HG03575 (cell line): ENCODE results near the gene CES1.
A peak's percentile ranks its signal among the peaks of the same experiment; 100 is the strongest.
"Not testable (repeated sequence)": the region's sequence is repeated elsewhere in the genome, so short reads cannot be mapped to it uniquely, and the experiment has no call there.

Source experiments
- ATAC-seq: cut with Tn5 transposase; IDR thresholded peaks from one replicate; pipeline ENCODE4 v1.9.1; 2021; ENCODE audit not compliant: unreplicated experiment, insufficient number of reproducible peaks, low FRiP score; ENCODE audit errors: extremely low read depth

The CES1 gene

DNA sequence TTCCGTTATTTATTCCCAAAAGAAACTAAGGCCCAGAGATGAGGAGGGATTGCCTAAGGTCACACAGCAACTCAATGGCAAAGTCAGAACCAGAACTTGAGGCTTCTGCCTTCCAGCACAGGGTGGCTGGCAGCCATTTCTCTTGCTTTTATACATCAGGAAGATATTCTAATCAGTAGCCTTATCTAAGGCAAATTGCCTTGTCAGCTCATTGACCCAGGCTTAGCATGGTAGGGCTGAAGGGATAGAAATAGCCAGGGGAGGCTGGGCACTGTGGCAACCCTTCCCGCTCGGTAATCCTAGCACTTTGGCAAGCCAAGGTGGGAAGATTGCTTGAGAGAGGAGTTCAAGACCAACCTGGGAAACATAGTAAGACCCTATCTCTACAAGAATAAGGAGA lies 2.3 kb upstream of the CES1 start:
- not testable (repeated sequence) for ATAC-seq

DNA sequence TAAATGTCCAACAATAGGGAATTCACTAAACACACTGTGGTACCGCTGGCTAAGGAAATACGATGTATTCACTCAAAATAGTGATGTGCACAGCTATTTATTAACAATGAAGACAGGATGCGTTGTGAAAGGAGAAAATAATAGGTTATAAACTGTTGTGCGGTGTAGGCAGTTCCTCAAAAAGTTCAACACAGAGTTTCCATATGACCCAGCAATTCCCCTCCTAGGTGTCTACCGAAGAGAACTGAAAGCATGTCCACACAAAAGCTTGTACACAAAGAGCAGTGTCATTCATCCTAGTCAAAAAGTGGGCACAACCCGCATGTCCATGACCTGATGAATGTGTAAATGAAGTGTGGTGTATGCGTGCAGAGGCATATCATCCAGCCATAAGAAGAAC lies 1.2 kb upstream of the CES1 start:
- ATAC-seq = peak; percentile 61

DNA sequence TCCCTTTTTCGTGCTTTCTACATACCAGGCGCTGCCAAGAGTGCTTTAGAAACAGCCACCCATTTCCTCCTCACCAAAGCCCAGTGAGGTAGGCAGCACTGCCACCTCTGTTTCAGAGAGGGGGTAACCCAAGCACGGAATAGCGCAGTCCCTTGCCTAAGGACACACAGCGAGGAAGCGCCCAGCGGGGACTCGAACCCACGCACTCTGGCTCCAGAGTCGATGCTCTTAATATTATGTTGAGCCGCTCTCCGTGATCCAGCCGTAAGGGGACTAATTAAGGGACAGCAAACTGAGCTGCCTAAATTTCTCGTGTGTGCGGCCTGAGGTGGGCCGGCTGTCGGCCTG lies 497 bp downstream of the CES1 start:
- ATAC-seq = no peak

DNA sequence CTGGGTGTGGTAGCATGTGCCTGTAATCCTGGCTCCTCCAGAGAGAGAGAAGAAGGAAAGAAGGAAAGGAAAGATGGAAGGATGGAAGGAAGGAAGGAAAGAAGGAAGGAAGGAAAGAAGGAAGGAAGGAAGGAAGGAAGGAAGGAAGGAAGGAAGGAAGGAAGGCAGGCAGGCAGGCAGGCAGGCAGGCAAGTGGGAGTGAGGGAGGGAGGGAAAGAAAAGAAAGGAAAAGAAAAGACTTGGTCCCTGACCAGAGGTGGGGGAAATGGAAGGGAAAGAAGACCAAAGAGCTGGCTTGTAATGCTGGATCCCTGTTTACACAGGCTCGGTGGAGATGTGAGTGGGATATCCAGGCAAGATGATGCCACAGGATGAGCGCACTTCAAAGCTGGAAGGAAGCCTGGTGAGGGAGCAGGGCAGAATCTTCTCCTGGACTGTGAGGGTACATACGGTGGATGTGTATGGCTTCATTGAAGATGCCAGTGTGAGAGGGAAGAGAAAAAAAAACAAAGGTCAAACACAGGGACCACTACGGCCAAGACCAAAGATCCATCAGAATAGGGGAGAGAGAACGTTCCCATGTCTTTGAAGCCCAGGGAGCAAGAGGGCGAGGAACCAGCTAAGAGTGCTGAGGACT lies 2.1 kb downstream of the CES1 start:
- ATAC-seq = no peak

- not testable (repeated sequence) for ATAC-seq
These were observed 3.7 kb downstream of the CES1 start for GRCh38 chr16:55829232-55829631.

DNA sequence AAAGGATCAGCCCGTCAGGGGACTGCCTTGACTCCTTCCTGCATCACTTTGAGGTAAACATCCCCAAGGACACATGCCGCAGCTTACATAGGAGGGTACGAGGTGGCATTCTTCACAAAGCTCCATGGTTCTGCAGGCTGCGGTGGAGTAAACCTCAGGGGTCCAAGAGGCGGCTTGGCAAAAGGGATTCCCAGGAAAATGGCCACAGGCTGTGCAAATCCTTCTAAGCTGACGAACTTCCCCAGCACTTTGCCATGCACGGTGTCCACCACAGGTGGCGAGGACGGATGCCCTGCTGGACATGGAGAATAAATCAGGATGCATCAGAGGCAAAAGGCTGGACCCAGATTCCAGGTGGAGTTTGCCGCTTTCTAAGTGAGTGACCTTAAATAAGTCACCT lies 4.2 kb downstream of the CES1 start:
- ATAC-seq = no peak

GRCh38 chr16:55825115-55825728 lies 7.7 kb downstream of the CES1 start:
- no peak for ATAC-seq

GRCh38 chr16:55824473-55825000 lies 8.4 kb downstream of the CES1 start:
- no peak for ATAC-seq

- no peak for ATAC-seq
These were observed 10.6 kb downstream of the CES1 start for GRCh38 chr16:55822280-55822810.

DNA sequence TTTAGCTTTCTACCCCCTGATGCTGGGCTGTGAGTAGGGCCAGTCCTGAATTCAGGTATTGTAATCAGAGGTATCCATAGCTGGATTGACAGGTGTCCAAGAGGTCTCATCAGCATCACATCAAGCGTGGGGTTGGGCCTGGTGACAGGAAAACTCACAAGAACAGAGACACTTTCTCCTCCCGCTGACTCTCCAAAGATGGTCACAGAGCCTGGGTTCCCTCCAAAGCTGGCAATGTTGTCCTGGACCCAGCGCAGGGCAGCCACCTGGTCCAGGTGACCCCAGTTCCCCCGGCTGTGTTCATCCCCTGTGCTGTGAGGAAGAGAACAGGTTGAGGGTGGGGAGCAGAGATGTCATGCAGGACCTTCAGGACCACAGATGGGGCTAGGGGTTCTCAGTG lies 11.7 kb downstream of the CES1 start:
- no peak for ATAC-seq

GRCh38 chr16:55820615-55821014 lies 12.3 kb downstream of the CES1 start:
- ATAC-seq = no peak

DNA sequence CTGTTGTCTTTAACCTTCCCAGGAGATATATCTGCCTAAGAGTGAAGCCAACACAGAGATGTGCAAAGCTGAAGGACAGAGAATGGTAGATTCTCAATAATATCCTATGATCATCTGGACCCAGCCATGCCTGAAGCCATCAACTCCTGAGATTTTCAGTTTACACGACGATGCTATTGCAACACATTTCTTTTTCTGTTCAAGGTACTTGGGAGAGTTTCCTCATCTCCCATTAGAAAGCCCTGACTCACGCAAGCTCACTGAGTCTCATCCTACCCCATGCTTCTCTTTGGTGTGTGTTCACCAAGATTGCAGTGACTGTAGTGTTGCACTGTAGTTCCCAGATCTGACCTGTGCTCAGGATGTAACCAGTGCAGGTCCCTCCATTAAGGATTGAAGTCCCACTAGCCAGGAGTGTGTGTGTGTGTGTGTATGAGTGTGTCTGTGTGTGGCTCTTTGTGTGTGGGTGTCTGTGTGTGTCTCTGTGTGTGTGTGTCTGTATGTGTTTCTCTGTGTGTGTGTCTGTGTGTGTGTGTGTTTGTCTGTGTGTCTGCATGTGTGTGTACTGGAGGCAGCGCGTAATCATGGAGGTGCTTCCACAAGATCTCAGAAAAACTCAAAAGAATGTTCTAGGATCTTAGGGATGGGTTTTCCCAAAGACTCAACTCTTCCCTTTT lies 15.5 kb downstream of the CES1 start:
- ATAC-seq = no peak

GRCh38 chr16:55816222-55816621 lies 16.7 kb downstream of the CES1 start:
- not testable (repeated sequence) for ATAC-seq

- ATAC-seq = no peak
These were observed 17.6 kb downstream of the CES1 start for GRCh38 chr16:55815320-55815719.

DNA sequence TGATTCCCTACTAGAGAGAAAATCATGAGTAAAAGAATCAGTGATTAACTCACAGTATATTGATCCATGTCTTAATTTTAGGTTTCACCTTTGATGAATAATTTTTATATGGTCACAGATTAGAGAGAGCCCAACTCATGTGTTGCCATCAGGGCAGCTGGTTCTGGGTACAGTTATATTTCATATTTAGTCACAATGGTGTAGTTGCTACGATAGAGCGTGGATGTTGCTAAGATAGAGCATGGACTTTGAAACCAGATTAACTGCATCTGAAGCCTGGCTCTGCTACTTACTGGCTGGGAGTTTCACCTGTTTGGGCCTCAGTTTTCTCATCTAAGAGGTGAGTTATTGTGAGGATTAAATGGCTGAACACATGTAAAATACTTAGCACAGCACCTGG lies 18.7 kb downstream of the CES1 start:
- not testable (repeated sequence) for ATAC-seq

DNA sequence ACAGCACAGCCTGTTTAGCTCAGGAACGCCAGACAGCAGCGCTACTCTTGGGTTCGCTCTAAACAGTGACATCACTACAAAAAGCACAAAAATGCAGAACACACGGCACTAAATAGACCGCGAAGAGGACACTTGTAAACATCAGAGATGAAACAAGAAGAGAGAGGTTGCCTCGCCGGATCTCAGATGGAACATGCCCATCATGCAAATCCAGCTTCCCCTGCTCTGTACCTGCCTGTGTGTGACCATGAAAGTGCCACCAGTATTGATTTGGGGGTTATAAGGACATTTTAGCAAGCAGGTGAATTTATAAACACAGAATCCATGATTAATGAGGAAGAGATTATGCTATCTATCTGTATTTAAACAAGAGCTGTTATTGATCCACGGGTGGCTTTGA lies 19.2 kb downstream of the CES1 start:
- not testable (repeated sequence) for ATAC-seq

DNA sequence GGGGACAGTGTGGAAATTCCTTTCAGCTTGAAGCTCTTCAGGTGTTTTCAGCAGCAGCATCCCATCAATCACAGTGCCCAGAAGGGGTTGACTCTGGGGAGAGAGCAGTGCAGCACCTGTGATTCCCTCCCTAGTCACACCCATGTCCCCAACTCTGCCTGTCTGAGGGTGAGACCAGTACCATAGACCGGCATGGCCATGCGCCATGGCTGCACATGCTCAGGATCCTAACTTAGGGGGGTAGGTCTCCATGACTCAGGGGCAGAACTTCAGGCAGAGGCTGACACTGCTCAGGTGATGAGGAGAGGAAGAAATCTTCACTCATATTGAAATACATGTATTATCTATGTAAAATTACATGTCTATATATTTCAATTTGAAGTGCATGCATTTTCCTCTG lies 19.9 kb downstream of the CES1 start:
- no peak for ATAC-seq

- ATAC-seq = no peak
These were observed 21.1 kb downstream of the CES1 start for GRCh38 chr16:55811811-55812210.

- ATAC-seq = no peak
These were observed 22.4 kb downstream of the CES1 start for GRCh38 chr16:55810451-55810961.

GRCh38 chr16:55809851-55810250 lies 23.0 kb downstream of the CES1 start:
- no peak for ATAC-seq
